SU-DHL-6 (cell line): Measurements from ENCODE around the gene RASGRP2.

ENCODE experiments used
- EZH2phosphoT487 ChIP-seq: fragments of 200-600 bp; sonication (generic), shearing (Covaris generic); conservative IDR thresholded peaks from 2 replicates; pipeline ENCODE4 v1.6.1; 2018; ENCODE audit warnings: mild to moderate bottlenecking, antibody characterized with exemption, low read length, moderate library complexity, mixed read lengths
- TF ChIP-seq, protein P1 (sequence below): fragments of 200-600 bp; sonication (generic); IDR thresholded peaks from one replicate; pipeline ENCODE4 v1.5.1; 2017; ENCODE audit warnings: antibody characterized with exemption, mild to moderate bottlenecking, low read length, moderate library complexity; ENCODE audit not compliant: insufficient read depth, poor library complexity, severe bottlenecking

DNA sequence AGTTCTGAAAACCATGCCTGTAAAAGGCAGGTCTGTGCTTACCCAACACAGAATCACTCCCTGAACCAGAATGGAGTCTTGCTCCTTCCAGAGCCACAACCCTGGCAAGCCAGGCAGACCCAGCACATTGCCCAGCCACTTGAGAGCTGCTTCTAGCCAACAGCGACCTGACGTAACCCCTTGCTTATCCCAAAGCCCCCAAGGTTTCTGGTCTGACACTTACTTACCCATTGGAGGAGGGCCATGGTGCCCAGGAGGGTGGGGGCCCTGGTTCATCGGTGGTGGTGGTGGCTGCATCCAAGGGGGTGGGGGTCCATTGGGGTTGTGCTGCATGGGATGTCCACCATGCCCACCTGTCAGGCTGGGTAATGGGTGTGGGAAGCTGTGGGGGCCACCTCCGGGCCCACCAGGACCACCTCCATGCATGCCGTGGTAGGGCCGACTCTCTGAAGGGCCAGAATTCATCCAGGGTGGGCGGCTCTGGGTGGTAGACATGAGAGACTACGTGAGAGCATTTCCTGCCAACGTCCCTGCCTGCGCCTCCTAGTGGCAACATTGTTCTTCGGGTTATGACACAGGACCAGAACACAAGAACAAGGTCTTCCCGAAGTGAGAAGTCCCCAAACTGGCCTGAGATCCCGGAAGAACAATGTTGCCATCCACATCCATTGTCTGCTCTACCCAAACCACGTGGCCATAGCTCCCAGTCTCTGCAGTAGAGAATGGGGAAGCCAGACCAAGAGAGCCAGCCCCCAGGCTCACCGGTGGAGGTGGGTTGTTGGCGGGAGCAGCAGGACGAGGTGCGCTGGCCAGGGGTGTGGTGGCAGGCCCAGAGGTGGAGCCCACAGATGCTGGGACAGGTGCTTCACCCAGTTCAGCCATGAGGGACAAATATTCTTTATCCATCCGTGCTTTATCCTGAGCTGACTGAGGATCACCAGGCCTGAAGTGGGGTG is 23.7 kb upstream of the RASGRP2 start:
- TF ChIP-seq, protein P1, sequence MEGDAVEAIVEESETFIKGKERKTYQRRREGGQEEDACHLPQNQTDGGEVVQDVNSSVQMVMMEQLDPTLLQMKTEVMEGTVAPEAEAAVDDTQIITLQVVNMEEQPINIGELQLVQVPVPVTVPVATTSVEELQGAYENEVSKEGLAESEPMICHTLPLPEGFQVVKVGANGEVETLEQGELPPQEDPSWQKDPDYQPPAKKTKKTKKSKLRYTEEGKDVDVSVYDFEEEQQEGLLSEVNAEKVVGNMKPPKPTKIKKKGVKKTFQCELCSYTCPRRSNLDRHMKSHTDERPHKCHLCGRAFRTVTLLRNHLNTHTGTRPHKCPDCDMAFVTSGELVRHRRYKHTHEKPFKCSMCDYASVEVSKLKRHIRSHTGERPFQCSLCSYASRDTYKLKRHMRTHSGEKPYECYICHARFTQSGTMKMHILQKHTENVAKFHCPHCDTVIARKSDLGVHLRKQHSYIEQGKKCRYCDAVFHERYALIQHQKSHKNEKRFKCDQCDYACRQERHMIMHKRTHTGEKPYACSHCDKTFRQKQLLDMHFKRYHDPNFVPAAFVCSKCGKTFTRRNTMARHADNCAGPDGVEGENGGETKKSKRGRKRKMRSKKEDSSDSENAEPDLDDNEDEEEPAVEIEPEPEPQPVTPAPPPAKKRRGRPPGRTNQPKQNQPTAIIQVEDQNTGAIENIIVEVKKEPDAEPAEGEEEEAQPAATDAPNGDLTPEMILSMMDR, result peak; percentile 87
- no peak for TF ChIP-seq EZH2phosphoT487
